Muscle of arm (tissue), 12 donors: ENCODE data around the gene CPB1. TPM values are rescaled to one million over a fixed set of nuclear protein-coding genes. Genes with fewer than 3 reads are reported as not detected.

Experiments used
- DNase-seq: peaks from one replicate; pipeline ENCODE4 v3.0.0-alpha.2; 2013
- polyA plus RNA-seq, 12 donors: library from polyadenylated mRNA; unstranded; fragments of 120-200 nt; gene quantifications; one replicate each; pipeline ENCODE4 v1.2.1, GENCODE V29; 2013; ENCODE audit not compliant: insufficient read length in 12 of 12

The CPB1 gene
- polyA plus RNA-seq, 12 donors = 0.90 to 3.9 (median 1.3) TPM; not detected in 2

- no peak for DNase-seq
These were observed 2.3 kb downstream of the CPB1 start for GRCh38 chr3:148829926-148830325.

GRCh38 chr3:148833223-148833622 is 5.6 kb downstream of the CPB1 start:
- DNase-seq = no peak

DNA sequence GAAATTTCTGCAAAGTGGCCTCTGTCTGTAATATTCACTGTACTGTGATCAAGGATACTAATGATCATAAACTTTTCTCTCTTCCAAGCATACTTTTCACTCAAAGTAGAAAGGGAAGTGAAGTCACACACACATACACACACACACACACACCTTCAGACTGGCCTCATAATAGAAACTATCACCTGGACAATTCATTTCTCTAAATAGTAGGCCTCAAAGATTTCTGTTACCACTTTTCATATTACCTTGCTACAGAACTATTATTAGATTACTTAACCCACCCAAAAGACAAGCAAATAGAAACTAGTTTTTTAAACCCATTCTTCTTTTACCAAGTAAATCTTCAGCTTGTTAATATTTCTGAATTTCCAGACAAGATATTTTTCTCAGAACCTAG is 12.2 kb downstream of the CPB1 start:
- no peak for DNase-seq

DNA sequence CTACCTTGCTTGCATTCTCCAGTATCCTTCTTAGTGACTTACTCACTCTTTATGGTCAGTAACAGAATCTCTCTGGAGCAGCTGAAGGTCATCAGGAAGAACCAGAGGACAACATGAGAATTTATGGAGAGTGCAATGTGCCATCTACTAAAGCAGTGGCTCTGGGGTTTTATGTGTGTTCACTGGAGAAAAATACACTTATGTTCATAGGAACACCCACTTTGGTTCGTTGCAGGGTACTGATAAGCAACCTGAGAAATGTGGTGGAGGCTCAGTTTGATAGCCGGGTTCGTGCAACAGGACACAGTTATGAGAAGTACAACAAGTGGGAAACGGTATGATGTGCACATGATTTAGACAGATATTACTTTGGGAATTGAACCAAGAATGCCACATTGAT is 12.8 kb downstream of the CPB1 start:
- no peak for DNase-seq

DNA sequence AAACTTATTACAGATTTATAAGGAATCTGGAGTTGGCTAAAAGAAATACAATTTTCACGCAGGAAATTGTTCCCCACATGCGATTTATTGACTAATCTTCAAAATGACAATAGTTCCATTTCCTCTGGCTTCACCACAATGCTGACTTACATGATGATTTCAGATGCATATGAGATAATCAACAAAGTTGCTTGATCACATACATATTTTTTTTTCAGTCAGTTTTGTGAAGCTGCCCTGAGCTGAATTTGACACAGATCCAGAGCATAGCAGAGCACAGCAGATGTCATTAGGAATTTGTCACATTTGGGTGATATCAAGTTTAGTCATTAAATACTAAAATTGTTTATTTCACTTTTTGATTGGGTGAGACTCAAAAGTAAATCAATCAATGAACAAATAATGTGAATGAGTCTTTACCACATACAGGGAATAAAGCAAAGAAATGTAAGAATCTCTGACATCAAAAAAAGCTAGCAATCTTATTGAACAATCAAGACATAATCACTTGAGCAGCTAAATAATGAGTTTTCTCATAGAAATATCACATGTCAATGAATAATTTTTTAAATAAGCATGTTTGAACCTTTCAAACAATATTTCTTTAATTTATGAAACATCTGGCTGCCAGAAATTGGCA is 18.3 kb downstream of the CPB1 start:
- DNase-seq = no peak

DNA sequence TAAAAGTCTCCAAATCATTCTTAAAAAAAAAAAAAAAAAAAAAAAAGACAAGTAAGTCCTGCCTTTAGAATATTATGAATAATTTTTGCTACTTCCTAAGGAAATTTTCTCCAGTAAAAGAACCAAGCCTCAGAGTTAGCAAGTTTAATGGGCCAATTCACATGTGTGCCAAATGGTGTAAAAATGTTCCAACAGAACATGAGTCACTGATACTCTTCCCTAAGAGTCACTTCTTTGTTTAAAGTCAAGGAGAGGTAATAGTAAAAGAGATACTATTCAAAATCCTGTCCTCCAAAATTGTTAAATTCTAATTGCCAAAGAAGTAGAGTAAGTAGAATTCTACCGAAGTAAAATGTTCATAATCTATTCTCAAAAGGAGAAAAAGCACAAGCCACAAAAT is 19.7 kb downstream of the CPB1 start:
- DNase-seq = peak; percentile 38

DNA sequence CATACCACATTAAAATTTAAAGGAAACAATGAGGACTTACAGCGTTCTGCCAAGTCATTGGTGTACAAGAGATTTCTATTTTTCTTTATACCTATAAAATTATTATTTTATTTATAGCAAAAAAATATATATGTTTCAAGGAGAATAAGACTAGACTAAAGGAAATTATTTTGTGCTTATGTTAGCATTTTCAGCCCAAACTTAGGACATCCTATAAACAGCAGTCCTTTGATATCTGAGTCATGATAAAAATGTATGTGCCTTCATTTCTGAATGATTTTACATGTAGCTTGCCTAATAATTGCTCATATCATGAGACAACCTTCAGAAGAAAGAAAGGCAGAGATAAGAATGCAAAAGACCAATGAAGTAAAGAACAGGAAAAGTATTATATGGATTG is 20.8 kb downstream of the CPB1 start:
- no peak for DNase-seq

GRCh38 chr3:148852271-148852992 is 24.8 kb downstream of the CPB1 start:
- no peak for DNase-seq

- DNase-seq = no peak
These were observed 25.5 kb downstream of the CPB1 start for GRCh38 chr3:148853076-148853475.

DNA sequence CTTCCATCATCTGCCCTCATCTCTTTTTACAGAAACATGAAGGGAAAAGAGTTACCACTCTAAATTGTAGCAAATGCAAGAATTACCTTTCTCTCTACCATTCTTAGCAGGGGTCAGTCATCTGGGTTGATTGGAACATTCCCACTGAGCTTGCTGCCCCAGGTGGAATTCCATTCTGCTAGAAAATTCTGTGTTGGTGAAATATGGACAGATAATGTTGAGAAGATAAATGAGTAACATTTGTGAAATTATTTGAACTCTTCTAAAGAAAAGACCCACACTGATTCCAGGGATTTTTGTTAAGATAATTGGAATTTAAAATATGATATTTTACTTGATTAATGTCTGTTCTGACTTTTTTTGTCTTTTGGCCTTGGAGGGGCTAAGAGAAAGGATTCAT is 26.4 kb downstream of the CPB1 start:
- DNase-seq = no peak

GRCh38 chr3:148856384-148856783 is 28.8 kb downstream of the CPB1 start:
- peak; percentile 25 for DNase-seq

DNA sequence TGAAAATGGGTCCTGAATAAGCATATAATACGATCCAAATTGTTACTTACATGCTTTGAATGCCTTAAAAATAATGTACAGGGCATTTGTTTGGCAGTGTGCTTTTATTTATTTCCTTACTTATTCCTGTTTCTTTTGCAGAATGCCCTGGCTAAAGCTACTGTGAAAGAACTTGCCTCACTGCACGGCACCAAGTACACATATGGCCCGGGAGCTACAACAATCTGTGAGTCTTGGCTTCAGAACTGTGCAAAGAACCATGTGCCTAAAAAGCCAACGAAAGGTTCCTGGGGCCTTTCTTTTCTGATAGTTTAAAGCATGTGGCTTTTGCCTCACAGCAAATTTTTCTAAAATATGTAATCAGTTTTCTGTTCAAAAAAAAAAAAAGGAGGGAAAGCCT is 29.7 kb downstream of the CPB1 start:
- DNase-seq = no peak

GRCh38 chr3:148861277-148861869 is 33.8 kb downstream of the CPB1 start:
- DNase-seq = no peak

- no peak for DNase-seq
These were observed 35.7 kb downstream of the CPB1 start for GRCh38 chr3:148863297-148863696.

GRCh38 chr3:148863814-148864213 is 36.2 kb downstream of the CPB1 start:
- no peak for DNase-seq

DNA sequence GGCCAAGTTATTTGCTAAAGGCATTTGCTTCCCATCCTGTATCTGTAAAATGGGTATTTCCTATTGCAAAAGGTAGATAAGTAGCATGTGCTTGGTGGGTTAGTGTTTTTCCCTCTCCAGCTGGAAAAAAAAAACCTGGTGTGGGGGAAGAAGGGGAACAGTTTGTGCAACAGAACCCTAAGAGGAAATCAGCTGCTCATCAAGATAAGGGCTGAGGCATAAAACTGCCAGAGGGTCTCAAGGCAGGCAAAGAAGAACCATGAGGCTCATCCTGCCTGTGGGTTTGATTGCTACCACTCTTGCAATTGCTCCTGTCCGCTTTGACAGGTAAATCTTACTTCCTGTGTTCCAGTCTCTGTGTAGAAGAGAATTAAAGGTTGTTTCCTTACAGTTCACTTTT is 37.4 kb downstream of the CPB1 start, which contains the start of gene CPA3:
Gene CPA3 (plus strand): TSS at position 248 of the 400 bp plus-strand sequence. CDS start 12 bp downstream, at position 260.
- DNase-seq = no peak

- DNase-seq = no peak
These were observed 38.6 kb downstream of the CPB1 start for GRCh38 chr3:148866261-148866660.

GRCh38 chr3:148873270-148873927 is 45.8 kb downstream of the CPB1 start:
- no peak for DNase-seq

GRCh38 chr3:148873977-148874376 is 46.4 kb downstream of the CPB1 start:
- DNase-seq = no peak

- DNase-seq = no peak
These were observed 50.5 kb downstream of the CPB1 start for GRCh38 chr3:148878095-148878494.

DNA sequence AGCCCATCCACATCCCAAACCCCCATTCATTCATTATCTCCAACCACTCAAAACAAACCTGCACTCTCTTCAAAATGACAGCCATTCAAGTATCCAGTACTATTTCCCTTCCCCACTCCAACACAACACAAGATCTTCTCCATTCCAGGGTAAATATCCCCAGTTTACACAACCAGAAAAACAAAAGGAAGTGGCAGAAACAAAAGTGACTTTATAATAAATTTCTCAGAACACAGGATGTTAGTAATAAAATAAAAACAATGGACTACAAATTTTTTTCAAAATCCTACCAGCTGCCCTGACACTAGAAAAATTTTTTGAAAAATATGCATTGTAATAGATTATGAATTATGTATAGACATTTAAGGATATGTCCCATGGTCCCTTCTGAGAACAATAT is 51.6 kb downstream of the CPB1 start:
- no peak for DNase-seq

DNA sequence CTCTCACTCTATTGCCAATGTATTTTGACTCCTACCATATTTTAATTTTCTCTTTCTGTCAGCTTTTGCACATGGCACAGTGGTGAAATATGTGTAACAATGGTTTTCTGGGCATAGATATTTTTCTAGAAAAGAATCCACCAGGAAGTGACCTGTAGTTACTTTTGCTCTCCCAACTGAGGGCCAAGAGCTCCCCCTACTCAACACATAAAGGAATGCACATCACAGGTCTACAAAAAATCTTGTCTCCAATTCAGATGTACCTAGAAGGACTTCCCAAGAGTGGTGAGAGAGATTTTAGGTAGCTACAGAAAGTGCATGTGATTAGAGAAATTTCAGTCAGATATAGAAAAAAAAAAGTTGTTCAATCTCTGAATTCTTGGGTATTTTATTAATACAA is 53.1 kb downstream of the CPB1 start:
- DNase-seq = no peak

DNA sequence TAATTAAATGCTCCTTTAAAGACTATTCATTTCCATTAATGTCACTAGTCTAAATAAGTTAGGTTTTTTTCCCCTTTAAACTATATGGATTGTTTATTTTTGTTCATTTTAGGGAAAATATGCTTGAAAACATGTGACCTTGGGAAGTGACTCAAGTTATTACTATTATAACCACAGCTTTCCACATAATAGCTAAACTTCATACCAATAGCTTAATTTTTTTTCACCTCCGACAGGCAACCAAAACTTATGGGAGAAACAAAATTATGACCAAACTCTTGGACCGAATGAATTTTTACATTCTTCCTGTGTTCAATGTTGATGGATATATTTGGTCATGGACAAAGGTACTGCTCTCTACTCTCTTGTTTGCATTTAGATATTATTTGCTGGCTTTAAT is 53.7 kb downstream of the CPB1 start:
- DNase-seq = no peak
